HCT116 (cell line): ENCODE results near the gene SEMA3B. TPM values are rescaled to one million over a fixed set of nuclear protein-coding genes. Genes with fewer than 3 reads are reported as not detected.

ENCODE experiments used
- ATAC-seq: fragments of 200-7000 bp; cut with Tn5 transposase; 2 replicates; pipeline ENCODE4 v1.9.1; 2020; ENCODE audit warnings: mild to moderate bottlenecking, moderate library complexity
- BruUV-seq: library from RNA; stranded (reverse); fragments of 400-500 nt; replicated peaks from 2 replicates; lab custom pipeline; 2021; lab: Mats Ljungman, UMichigan
- CTCF ChIA-PET: fragments of 300-600 bp; sonication (Branson Sonifier 250); formaldehyde crosslinking; loops from one replicate; lab custom pipeline; 2021; ENCODE audit warnings: antibody characterized with exemption; lab: Charles Lee
- POLR2A ChIA-PET: fragments of 300-600, 350-600 bp; sonication (Branson Sonifier 250); formaldehyde crosslinking; loops from one replicate; lab custom pipeline; 2021; ENCODE audit warnings: antibody characterized with exemption; lab: Charles Lee
- RAD21 ChIA-PET, 2 experiments: fragments of 300-600 bp; sonication (Branson Sonifier 250); formaldehyde crosslinking; loops; one replicate each; lab custom pipeline; 2023; ENCODE audit warnings: low total read pairs in 2 of 2; ENCODE audit not compliant: uncharacterized antibody in 2 of 2, unreplicated experiment in 2 of 2, low non-redundant PET in 1 of 2; lab: Charles Lee
- DNase-seq: peaks from one replicate; pipeline ENCODE4 v3.0.0-alpha.2; 2010; ENCODE audit warnings: low read depth, low spot score
- H2AFZ ChIP-seq: fragments of 200-600 bp; shearing (Covaris generic), sonication (generic); 2 replicates; pipeline ENCODE4 v1.6.1; 2017; ENCODE audit warnings: low read depth, mixed run types, mixed read lengths, antibody characterized with exemption, low read length; ENCODE audit not compliant: poor library complexity, severe bottlenecking
- H3K27ac ChIP-seq: 2 replicates; pipeline ENCODE4 v1.5.1; 2012; ENCODE audit warnings: low read depth, low read length
- H3K27me3 ChIP-seq: fragments of 200-600 bp; sonication (generic); 2 replicates; pipeline ENCODE4 v1.6.1; 2016; ENCODE audit warnings: mixed run types, low read length, mixed read lengths; ENCODE audit not compliant: insufficient read depth
- H3K36me3 ChIP-seq, 2 experiments: fragments of 200-500 bp in 1 of 2; fragments of 200-600 bp in 1 of 2; sonication (Bioruptor generic) in 1 of 2; sonication (generic) in 1 of 2; 2 replicates each; pipeline versions ENCODE4 v1.5.1 to v1.6.1; 2014 to 2016; ENCODE audit warnings: low read length in 2 of 2, inconsistent platforms in 1 of 2, mixed read lengths in 1 of 2, mixed run types in 1 of 2; ENCODE audit not compliant: insufficient read depth in 2 of 2, control insufficient read depth in 1 of 2
- H3K4me1 ChIP-seq, 2 experiments: fragments of 200-600 bp in 1 of 2; sonication (generic) in 1 of 2; 2 replicates each; pipeline versions ENCODE4 v1.5.1 to v1.6.1; 2012 to 2017; ENCODE audit warnings: low read length in 2 of 2, inconsistent platforms in 1 of 2, mild to moderate bottlenecking in 1 of 2, mixed read lengths in 1 of 2, mixed run types in 1 of 2, moderate library complexity in 1 of 2; ENCODE audit not compliant: insufficient read depth in 2 of 2, control insufficient read depth in 1 of 2
- H3K4me2 ChIP-seq: fragments of 200-600 bp; sonication (generic); 2 replicates; pipeline ENCODE4 v1.6.1; 2017; ENCODE audit warnings: mixed run types, low read length, mixed read lengths
- H3K4me3 ChIP-seq, 2 experiments: fragments of 200-600 bp in 1 of 2; sonication (generic) in 1 of 2; replicated peaks in 1 of 2; 2 replicates each; pipeline ENCODE4 v1.5.1; 2011 to 2016; ENCODE audit warnings: low read length in 2 of 2, control low read depth in 1 of 2, low read depth in 1 of 2, mild to moderate bottlenecking in 1 of 2, mixed read lengths in 1 of 2, mixed run types in 1 of 2
- H3K79me2 ChIP-seq: fragments of 200-600 bp; sonication (generic); 2 replicates; pipeline ENCODE4 v1.6.1; 2017; ENCODE audit warnings: mild to moderate bottlenecking, mixed run types, low read length, moderate library complexity, mixed read lengths; ENCODE audit not compliant: insufficient read depth
- H3K9ac ChIP-seq: fragments of 200-600 bp; sonication (generic); 2 replicates; pipeline ENCODE4 v1.6.1; 2016; ENCODE audit warnings: low read length, mixed read lengths
- H3K9me2 ChIP-seq: fragments of 200-600 bp; sonication (generic), shearing (Covaris generic); 2 replicates; pipeline ENCODE4 v1.6.1; 2017; ENCODE audit warnings: mixed run types, mild to moderate bottlenecking, moderate library complexity; ENCODE audit not compliant: insufficient read depth
- H3K9me3 ChIP-seq, 2 experiments: fragments of 200-500 bp in 1 of 2; fragments of 200-600 bp in 1 of 2; sonication (Bioruptor generic) in 1 of 2; sonication (generic) in 1 of 2; 2 replicates each; pipeline ENCODE4 v1.6.1; 2014 to 2017; ENCODE audit warnings: low read length in 2 of 2, mixed read lengths in 2 of 2, inconsistent platforms in 1 of 2, low read depth in 1 of 2, mild to moderate bottlenecking in 1 of 2, mixed run types in 1 of 2, moderate library complexity in 1 of 2; ENCODE audit not compliant: control insufficient read depth in 1 of 2, insufficient read depth in 1 of 2
- H4K20me1 ChIP-seq: fragments of 200-600 bp; sonication (generic), shearing (Covaris generic); 2 replicates; pipeline ENCODE4 v1.6.1; 2017; ENCODE audit warnings: mixed run types, mild to moderate bottlenecking, moderate library complexity; ENCODE audit not compliant: insufficient read depth
- CBX3 ChIP-seq: IDR thresholded peaks from 2 replicates; pipeline ENCODE4 v1.6.1; 2012; ENCODE audit warnings: low read depth
- EGR1 ChIP-seq: IDR thresholded peaks from 2 replicates; pipeline ENCODE4 v1.6.1; 2012; ENCODE audit warnings: low read depth
- ELF1 ChIP-seq: IDR thresholded peaks from 2 replicates; pipeline ENCODE4 v1.6.1; 2012; ENCODE audit warnings: low read depth, borderline replicate concordance
- POLR2AphosphoS5 ChIP-seq: IDR thresholded peaks from 2 replicates; pipeline ENCODE4 v1.6.1; 2011; ENCODE audit warnings: mild to moderate bottlenecking, low read depth, low read length, moderate library complexity
- ZFX ChIP-seq: fragments of 450-650 bp; IDR thresholded peaks from 2 replicates; pipeline ENCODE4 v1.6.1; 2017
- ZNF274 ChIP-seq: fragments of 200-500 bp; sonication (Bioruptor generic); IDR thresholded peaks from 2 replicates; pipeline ENCODE4 v1.6.1; 2014; ENCODE audit warnings: mild to moderate bottlenecking, low read depth, low read length, inconsistent platforms
- intact Hi-C: fragments of 100-400 bp; cut with micrococcal nuclease; formaldehyde crosslinking; loops from 2 replicates; pipeline ENCODE4 v1.10.0; 2022
- total RNA-seq: library from RNA; stranded (reverse); gene quantifications from one replicate; pipeline ENCODE4 v1.2.1, GENCODE V29; 2021; ENCODE audit not compliant: unreplicated experiment
- TF ChIP-seq, protein P1 (sequence below), 3 experiments: fragments of 200-600 bp in 1 of 3; sonication (generic) in 1 of 3; IDR thresholded peaks in 2 of 3; conservative IDR thresholded peaks in 1 of 3; 2 replicates each; pipeline ENCODE4 v1.5.1; 2012 to 2017; ENCODE audit warnings: low read depth in 2 of 3, low read length in 2 of 3, antibody characterized with exemption in 1 of 3, borderline replicate concordance in 1 of 3, control low read depth in 1 of 3, mild to moderate bottlenecking in 1 of 3, mixed read lengths in 1 of 3, mixed run types in 1 of 3, moderate library complexity in 1 of 3; ENCODE audit not compliant: insufficient read depth in 1 of 3
- TF ChIP-seq, protein P2 (sequence below): IDR thresholded peaks from 2 replicates; pipeline ENCODE4 v1.6.1; 2011; ENCODE audit warnings: mild to moderate bottlenecking, low read length, moderate library complexity; ENCODE audit not compliant: insufficient replicate concordance; ENCODE audit errors: extremely low read depth

Gene SEMA3B
- total RNA-seq, 1 experiment from 2014 or later: 46.2 TPM

DNA sequence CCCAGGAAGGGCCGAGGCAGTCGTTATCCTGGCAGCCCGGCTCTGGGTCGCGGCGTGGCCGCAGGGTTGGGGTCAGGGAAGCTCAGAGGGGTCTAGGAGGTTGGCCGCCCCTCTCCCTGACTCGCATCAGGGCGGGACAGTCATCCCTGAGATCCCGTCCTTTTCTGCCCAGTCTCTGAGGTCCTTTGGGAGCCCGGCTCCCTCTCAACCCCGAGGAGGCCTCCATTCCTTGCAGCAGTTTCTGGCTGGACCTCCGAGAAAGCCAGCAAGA, 53.1 kb downstream of the SEMA3B start:
- H3K9ac ChIP-seq: peak overlapping the region; percentile 88
- H3K9me3 ChIP-seq: no peaks in the 10 kb centered on the region
- TF ChIP-seq, protein P1, sequence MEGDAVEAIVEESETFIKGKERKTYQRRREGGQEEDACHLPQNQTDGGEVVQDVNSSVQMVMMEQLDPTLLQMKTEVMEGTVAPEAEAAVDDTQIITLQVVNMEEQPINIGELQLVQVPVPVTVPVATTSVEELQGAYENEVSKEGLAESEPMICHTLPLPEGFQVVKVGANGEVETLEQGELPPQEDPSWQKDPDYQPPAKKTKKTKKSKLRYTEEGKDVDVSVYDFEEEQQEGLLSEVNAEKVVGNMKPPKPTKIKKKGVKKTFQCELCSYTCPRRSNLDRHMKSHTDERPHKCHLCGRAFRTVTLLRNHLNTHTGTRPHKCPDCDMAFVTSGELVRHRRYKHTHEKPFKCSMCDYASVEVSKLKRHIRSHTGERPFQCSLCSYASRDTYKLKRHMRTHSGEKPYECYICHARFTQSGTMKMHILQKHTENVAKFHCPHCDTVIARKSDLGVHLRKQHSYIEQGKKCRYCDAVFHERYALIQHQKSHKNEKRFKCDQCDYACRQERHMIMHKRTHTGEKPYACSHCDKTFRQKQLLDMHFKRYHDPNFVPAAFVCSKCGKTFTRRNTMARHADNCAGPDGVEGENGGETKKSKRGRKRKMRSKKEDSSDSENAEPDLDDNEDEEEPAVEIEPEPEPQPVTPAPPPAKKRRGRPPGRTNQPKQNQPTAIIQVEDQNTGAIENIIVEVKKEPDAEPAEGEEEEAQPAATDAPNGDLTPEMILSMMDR (IDR thresholded peaks at IDR 0.05 in 2 of 3, conservative IDR thresholded peaks at IDR 0.05 in 1 of 3; ENCODE audit: borderline replicate concordance in 1 of 3, insufficient read depth in 1 of 3, low read depth in 2 of 3, low read length in 2 of 3): no peak
- TF ChIP-seq POLR2AphosphoS5 (no peak), ELF1 (no peak), EGR1 (no peak), ZNF274 (no peak), CBX3 (no peak), ZFX (no peak)
- TF ChIP-seq, protein P2, sequence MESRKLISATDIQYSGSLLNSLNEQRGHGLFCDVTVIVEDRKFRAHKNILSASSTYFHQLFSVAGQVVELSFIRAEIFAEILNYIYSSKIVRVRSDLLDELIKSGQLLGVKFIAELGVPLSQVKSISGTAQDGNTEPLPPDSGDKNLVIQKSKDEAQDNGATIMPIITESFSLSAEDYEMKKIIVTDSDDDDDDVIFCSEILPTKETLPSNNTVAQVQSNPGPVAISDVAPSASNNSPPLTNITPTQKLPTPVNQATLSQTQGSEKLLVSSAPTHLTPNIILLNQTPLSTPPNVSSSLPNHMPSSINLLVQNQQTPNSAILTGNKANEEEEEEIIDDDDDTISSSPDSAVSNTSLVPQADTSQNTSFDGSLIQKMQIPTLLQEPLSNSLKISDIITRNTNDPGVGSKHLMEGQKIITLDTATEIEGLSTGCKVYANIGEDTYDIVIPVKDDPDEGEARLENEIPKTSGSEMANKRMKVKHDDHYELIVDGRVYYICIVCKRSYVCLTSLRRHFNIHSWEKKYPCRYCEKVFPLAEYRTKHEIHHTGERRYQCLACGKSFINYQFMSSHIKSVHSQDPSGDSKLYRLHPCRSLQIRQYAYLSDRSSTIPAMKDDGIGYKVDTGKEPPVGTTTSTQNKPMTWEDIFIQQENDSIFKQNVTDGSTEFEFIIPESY: no peak
- ChIA-PET RAD21 (no interaction called here), POLR2A (interaction anchor here (1.1 kb wide), 1 partner anchor 22 kb away, joined by 3 read pairs; the partner anchor contains the start of genes HYAL3 and NAA80), CTCF (interaction anchor here (1.0 to 1.4 kb wide), 5 partner anchors 16 to 62 kb away, joined by 3 to 11 read pairs (median 8); partner anchors contain the start of genes HYAL1, HYAL3, IFRD2 and NAA80)
- H3K4me1 ChIP-seq: peaks cover 51 to 76% of the 10 kb centered on the region in 2 experiments
- H3K9me2 ChIP-seq: no peaks in the 10 kb centered on the region
- peak overlapping the region; percentile 92 for H3K4me2 ChIP-seq
- DNase-seq (no peak), ATAC-seq (no peak)
- H3K36me3 ChIP-seq: peaks cover 9 to 29% of the 10 kb centered on the region in 2 experiments; a peak in 2 of 4 replicates
- H3K4me3 ChIP-seq: peak overlapping the region; percentile 64 to 92
- no peaks in the 10 kb centered on the region for H4K20me1 ChIP-seq
- H3K27ac ChIP-seq: peak overlapping the region; percentile 93
- H3K79me2 ChIP-seq: peaks cover 53% of the 10 kb centered on the region
- H3K27me3 ChIP-seq: no peaks in the 10 kb centered on the region
- no TSS peak for BruUV-seq
- no peak overlapping the region for H2AFZ ChIP-seq
- intact Hi-C loops: no loop called here
